A673 (cell line): ENCODE results near the gene TOM1.

Source experiments
- EZH2 ChIP-seq: fragments of 200-600 bp; sonication (generic); IDR thresholded peaks from 2 replicates; pipeline ENCODE4 v1.6.1; 2017; ENCODE audit warnings: borderline replicate concordance, low read depth, mild to moderate bottlenecking, mixed read lengths, antibody characterized with exemption, low read length; ENCODE audit not compliant: poor library complexity, severe bottlenecking
- TF ChIP-seq, protein P1 (sequence below): fragments of 300-800, 200-600 bp; sonication (generic); conservative IDR thresholded peaks from 2 replicates; pipeline ENCODE4 v1.5.1; 2017; ENCODE audit warnings: low read depth, mild to moderate bottlenecking, antibody characterized with exemption, low read length, moderate library complexity, mixed read lengths

DNA sequence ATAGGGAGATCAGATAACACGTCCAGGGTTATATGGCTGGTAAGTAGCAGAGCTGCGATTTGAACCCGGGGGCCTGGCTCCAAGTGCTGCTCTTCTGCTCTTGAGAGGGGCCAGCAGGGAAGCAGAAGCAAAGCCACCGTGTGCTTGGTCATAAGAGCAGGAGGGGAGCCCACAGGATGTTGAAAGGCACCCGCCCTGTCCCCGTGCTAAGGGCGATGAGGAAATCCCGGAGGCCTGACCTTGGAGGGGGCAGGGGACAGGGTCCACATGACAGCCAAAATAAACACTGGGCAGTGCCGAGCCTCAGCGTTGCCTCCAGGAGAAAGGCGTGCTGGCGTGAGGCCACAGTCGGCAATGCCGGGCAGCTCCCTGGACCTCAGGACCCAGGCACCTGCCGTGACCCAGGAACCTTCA is 28.8 kb downstream of the TOM1 start:
- TF ChIP-seq, protein P1, sequence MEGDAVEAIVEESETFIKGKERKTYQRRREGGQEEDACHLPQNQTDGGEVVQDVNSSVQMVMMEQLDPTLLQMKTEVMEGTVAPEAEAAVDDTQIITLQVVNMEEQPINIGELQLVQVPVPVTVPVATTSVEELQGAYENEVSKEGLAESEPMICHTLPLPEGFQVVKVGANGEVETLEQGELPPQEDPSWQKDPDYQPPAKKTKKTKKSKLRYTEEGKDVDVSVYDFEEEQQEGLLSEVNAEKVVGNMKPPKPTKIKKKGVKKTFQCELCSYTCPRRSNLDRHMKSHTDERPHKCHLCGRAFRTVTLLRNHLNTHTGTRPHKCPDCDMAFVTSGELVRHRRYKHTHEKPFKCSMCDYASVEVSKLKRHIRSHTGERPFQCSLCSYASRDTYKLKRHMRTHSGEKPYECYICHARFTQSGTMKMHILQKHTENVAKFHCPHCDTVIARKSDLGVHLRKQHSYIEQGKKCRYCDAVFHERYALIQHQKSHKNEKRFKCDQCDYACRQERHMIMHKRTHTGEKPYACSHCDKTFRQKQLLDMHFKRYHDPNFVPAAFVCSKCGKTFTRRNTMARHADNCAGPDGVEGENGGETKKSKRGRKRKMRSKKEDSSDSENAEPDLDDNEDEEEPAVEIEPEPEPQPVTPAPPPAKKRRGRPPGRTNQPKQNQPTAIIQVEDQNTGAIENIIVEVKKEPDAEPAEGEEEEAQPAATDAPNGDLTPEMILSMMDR: no peak
- TF ChIP-seq EZH2: no peak
